ENCODE results near the gene MED27.

The MED27 gene

DNA sequence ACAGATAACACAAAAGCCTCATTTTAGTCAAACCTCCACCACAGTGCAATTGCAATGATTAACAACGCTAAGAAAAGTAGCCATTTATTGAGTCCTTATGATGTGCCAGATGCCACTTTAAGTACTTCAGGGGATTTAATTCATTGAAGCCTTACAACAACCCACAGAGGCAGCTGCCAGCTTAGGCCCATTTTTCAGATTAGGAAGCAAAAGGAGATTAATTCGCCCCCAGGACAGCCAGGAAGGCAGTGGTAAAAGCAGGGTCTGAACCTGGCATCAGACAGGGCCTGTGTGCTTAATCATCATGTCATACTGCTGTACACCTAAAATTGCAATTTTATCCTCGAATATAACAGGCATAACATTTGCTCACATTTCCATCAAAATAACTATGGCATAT, 23.9 kb downstream of the MED27 start:
- H3K27ac ChIP-seq (ENCODE audit: extremely low read depth, low read depth, low read length) = no peak overlapping the region
- TF ChIP-seq ZNF558 (tag by site-specific recombination; IDR thresholded peaks at IDR 0.05) (no peak), SP3 (tag by site-specific recombination; IDR thresholded peaks at IDR 0.05) (no peak), ZNF394 (tag by site-specific recombination; IDR thresholded peaks at IDR 0.05; ENCODE audit: borderline replicate concordance) (no peak), ZIC2 (tag by site-specific recombination; IDR thresholded peaks at IDR 0.05) (no peak), ZBTB7A (tag by site-specific recombination; IDR thresholded peaks at IDR 0.05; ENCODE audit: low read depth) (no peak), GFI1B (tag by site-specific recombination; IDR thresholded peaks at IDR 0.05) (no peak), ZNF16 (tag by site-specific recombination; IDR thresholded peaks at IDR 0.05; ENCODE audit: low read depth) (no peak), GLIS1 (tag by site-specific recombination; IDR thresholded peaks at IDR 0.05) (no peak), ZBTB1 (tag by site-specific recombination; IDR thresholded peaks at IDR 0.05) (no peak), WT1 (tag by site-specific recombination; IDR thresholded peaks at IDR 0.05) (no peak)
- TF ChIP-seq, protein P1, sequence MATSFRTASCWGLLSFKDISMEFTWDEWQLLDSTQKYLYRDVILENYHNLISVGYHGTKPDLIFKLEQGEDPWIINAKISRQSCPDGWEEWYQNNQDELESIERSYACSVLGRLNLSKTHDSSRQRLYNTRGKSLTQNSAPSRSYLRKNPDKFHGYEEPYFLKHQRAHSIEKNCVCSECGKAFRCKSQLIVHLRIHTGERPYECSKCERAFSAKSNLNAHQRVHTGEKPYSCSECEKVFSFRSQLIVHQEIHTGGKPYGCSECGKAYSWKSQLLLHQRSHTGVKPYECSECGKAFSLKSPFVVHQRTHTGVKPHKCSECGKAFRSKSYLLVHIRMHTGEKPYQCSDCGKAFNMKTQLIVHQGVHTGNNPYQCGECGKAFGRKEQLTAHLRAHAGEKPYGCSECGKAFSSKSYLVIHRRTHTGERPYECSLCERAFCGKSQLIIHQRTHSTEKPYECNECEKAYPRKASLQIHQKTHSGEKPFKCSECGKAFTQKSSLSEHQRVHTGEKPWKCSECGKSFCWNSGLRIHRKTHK (tag by site-specific recombination; IDR thresholded peaks at IDR 0.05) = no peak
- TF ChIP-seq, protein P2, sequence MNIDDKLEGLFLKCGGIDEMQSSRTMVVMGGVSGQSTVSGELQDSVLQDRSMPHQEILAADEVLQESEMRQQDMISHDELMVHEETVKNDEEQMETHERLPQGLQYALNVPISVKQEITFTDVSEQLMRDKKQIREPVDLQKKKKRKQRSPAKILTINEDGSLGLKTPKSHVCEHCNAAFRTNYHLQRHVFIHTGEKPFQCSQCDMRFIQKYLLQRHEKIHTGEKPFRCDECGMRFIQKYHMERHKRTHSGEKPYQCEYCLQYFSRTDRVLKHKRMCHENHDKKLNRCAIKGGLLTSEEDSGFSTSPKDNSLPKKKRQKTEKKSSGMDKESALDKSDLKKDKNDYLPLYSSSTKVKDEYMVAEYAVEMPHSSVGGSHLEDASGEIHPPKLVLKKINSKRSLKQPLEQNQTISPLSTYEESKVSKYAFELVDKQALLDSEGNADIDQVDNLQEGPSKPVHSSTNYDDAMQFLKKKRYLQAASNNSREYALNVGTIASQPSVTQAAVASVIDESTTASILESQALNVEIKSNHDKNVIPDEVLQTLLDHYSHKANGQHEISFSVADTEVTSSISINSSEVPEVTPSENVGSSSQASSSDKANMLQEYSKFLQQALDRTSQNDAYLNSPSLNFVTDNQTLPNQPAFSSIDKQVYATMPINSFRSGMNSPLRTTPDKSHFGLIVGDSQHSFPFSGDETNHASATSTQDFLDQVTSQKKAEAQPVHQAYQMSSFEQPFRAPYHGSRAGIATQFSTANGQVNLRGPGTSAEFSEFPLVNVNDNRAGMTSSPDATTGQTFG (tag by site-specific recombination; IDR thresholded peaks at IDR 0.05; ENCODE audit: borderline replicate concordance) = no peak
- TF ChIP-seq, protein P3, sequence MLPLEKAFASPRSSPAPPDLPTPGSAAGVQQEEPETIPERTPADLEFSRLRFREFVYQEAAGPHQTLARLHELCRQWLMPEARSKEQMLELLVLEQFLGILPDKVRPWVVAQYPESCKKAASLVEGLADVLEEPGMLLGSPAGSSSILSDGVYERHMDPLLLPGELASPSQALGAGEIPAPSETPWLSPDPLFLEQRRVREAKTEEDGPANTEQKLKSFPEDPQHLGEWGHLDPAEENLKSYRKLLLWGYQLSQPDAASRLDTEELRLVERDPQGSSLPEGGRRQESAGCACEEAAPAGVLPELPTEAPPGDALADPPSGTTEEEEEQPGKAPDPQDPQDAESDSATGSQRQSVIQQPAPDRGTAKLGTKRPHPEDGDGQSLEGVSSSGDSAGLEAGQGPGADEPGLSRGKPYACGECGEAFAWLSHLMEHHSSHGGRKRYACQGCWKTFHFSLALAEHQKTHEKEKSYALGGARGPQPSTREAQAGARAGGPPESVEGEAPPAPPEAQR (tag by site-specific recombination; IDR thresholded peaks at IDR 0.05) = no peak
- TF ChIP-seq, protein P4, sequence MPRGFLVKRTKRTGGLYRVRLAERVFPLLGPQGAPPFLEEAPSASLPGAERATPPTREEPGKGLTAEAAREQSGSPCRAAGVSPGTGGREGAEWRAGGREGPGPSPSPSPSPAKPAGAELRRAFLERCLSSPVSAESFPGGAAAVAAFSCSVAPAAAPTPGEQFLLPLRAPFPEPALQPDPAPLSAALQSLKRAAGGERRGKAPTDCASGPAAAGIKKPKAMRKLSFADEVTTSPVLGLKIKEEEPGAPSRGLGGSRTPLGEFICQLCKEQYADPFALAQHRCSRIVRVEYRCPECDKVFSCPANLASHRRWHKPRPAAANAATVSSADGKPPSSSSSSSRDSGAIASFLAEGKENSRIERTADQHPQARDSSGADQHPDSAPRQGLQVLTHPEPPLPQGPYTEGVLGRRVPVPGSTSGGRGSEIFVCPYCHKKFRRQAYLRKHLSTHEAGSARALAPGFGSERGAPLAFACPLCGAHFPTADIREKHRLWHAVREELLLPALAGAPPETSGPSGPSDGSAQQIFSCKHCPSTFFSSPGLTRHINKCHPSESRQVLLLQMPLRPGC (tag by site-specific recombination; IDR thresholded peaks at IDR 0.05) = no peak
- TF ChIP-seq, protein P5, sequence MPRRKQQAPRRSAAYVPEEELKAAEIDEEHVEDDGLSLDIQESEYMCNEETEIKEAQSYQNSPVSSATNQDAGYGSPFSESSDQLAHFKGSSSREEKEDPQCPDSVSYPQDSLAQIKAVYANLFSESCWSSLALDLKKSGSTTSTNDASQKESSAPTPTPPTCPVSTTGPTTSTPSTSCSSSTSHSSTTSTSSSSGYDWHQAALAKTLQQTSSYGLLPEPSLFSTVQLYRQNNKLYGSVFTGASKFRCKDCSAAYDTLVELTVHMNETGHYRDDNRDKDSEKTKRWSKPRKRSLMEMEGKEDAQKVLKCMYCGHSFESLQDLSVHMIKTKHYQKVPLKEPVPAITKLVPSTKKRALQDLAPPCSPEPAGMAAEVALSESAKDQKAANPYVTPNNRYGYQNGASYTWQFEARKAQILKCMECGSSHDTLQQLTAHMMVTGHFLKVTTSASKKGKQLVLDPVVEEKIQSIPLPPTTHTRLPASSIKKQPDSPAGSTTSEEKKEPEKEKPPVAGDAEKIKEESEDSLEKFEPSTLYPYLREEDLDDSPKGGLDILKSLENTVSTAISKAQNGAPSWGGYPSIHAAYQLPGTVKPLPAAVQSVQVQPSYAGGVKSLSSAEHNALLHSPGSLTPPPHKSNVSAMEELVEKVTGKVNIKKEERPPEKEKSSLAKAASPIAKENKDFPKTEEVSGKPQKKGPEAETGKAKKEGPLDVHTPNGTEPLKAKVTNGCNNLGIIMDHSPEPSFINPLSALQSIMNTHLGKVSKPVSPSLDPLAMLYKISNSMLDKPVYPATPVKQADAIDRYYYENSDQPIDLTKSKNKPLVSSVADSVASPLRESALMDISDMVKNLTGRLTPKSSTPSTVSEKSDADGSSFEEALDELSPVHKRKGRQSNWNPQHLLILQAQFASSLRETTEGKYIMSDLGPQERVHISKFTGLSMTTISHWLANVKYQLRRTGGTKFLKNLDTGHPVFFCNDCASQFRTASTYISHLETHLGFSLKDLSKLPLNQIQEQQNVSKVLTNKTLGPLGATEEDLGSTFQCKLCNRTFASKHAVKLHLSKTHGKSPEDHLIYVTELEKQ (tag by site-specific recombination; IDR thresholded peaks at IDR 0.05; ENCODE audit: borderline replicate concordance) = no peak
- POLR2A ChIA-PET = no interaction called here
- H3K4me1 ChIP-seq (ENCODE audit: control insufficient read depth, insufficient read depth, low read length) = no peaks in the 10 kb centered on the region
- no peak overlapping the region for H3K4me3 ChIP-seq (ENCODE audit: low read depth, low read length)
- H3K36me3 ChIP-seq (ENCODE audit: control insufficient read depth in 2 of 2, insufficient read depth in 1 of 2, low read length in 2 of 2) = peaks cover 0 to 14% of the 10 kb centered on the region in 2 experiments; a peak in 1 of 3 replicates
- CTCF ChIA-PET = no interaction called here
- H3K9me3 ChIP-seq (ENCODE audit: control insufficient read depth, insufficient read depth, low read depth, low read length) = no peaks in the 10 kb centered on the region

Data from HEK293 (cell line).